Measurements from ENCODE around the gene MIOX. TPM values are rescaled to one million over a fixed set of nuclear protein-coding genes. Genes with fewer than 3 reads are reported as not detected.
A peak's percentile ranks its signal among the peaks of the same experiment; 100 is the strongest.

MIOX gene
- total RNA-seq, 1 experiment from 2014 or later, result 0.39 TPM

DNA sequence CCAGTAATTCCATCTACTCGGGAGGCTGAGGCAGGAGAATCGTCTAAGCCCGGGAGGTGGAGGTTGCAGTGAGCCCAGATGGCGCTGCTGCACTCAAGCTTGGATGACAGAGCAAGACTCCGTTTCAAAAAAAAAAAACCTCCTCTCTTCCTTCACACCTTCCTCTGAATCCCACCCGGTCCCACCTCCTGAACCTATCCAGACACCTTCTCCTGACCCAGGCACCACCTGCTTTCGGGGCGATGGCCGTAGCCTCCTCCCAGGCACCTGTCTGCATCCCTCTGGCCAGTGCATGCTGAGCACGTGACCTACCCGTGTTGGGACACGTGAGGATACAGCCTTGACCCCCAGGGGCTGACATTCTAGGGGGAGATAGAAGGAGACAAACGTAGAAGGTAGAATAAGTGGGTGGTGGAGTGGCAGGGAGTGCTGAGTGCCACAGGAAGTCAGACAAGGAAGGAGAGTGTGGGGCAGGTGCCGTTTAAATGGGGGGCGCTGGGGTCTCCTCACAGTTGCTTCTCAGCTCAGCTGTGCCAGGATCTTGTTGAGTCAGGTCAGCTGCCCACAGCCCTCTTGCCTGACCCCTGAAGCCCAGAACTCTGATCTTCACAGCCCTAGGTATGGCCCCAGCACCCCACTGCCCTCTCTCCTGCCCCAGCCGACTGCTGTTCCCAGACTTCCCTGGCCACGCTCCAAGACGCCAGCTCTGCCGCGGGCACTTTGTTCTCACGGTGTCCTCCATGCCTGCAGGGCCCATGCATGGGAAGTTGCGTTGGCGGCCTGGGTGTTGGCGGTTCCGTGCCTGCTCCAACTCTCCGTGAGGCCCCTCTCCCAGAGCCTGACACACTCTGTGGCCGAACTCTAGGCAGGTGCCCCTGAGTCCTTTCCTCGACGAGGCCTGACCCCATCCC, 1.2 kb upstream of the MIOX start (continued):
- TF ChIP-seq, protein P1, sequence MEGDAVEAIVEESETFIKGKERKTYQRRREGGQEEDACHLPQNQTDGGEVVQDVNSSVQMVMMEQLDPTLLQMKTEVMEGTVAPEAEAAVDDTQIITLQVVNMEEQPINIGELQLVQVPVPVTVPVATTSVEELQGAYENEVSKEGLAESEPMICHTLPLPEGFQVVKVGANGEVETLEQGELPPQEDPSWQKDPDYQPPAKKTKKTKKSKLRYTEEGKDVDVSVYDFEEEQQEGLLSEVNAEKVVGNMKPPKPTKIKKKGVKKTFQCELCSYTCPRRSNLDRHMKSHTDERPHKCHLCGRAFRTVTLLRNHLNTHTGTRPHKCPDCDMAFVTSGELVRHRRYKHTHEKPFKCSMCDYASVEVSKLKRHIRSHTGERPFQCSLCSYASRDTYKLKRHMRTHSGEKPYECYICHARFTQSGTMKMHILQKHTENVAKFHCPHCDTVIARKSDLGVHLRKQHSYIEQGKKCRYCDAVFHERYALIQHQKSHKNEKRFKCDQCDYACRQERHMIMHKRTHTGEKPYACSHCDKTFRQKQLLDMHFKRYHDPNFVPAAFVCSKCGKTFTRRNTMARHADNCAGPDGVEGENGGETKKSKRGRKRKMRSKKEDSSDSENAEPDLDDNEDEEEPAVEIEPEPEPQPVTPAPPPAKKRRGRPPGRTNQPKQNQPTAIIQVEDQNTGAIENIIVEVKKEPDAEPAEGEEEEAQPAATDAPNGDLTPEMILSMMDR (IDR thresholded peaks at IDR 0.05 in 2 of 3, conservative IDR thresholded peaks at IDR 0.05 in 1 of 3; ENCODE audit: borderline replicate concordance in 1 of 3, insufficient read depth in 1 of 3, low read depth in 2 of 3, low read length in 2 of 3), result 0 out of 6 replicates have a peak, but pooled peaks of 1 of the 3 experiments have one; percentile 6

DNA sequence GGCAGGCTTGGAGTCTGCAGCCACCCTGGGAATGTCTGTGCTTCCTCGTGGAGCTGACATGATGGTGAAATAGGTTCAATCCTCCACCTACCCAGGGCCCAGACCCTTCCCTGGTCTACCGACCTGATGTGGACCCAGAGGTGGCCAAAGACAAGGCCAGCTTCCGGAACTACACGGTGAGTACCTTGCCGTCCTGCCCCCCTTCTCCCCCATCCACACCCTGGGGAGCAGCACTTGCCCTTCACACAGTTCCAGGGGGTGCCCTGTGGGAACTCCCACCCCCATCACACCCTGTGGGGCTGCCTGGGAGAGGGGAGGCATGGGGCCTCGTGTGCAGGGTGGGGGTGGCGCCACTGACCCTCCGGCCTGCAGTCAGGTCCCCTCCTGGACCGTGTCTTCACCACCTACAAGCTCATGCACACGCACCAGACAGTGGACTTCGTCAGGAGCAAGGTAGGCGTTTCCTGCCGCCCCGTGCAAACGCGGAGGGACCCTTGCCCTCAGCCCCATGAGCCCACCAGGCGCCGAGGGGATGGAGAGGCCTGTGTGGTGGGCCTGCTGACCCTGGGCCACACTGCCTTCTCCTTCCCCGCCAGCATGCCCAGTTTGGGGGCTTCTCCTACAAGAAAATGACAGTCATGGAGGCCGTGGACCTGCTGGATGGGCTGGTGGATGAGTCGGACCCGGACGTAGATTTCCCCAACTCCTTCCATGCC, 789 bp downstream of the MIOX start:
- H3K9me2 ChIP-seq (ENCODE audit: insufficient read depth), result no peaks in the 10 kb centered on the region
- DNase-seq (ENCODE audit: low read depth, low spot score), result no peak
- no peak for ATAC-seq
- no peaks in the 10 kb centered on the region for H3K27me3 ChIP-seq (ENCODE audit: insufficient read depth, low read length)
- intact Hi-C loops (cut with micrococcal nuclease), result no loop called here
- H3K36me3 ChIP-seq (ENCODE audit: control insufficient read depth in 1 of 2, insufficient read depth in 2 of 2, low read length in 2 of 2), result no peaks in the 10 kb centered on the region
- H2AFZ ChIP-seq (ENCODE audit: low read depth, low read length, poor library complexity, severe bottlenecking), result no peak overlapping the region
- no peak overlapping the region for H3K9ac ChIP-seq (ENCODE audit: low read length)
- H3K4me1 ChIP-seq (ENCODE audit: control insufficient read depth in 1 of 2, insufficient read depth in 2 of 2, low read length in 2 of 2), result peaks cover 6 to 19% of the 10 kb centered on the region in 2 experiments; a peak in 3 of 4 replicates
- BruUV-seq (replicated peaks), result no TSS peak
- no peak overlapping the region; the same call in 1 of the 2 replicates for H3K27ac ChIP-seq (ENCODE audit: low read depth, low read length)
- no peaks in the 10 kb centered on the region for H3K79me2 ChIP-seq (ENCODE audit: insufficient read depth, low read length)
- ChIA-PET RAD21 (ENCODE audit: low non-redundant PET in 1 of 2, low total read pairs in 2 of 2, uncharacterized antibody in 2 of 2, unreplicated experiment in 2 of 2) (no interaction called here), CTCF (interaction anchor here (0.9 kb wide), 1 partner anchor 11 kb away, joined by 3 read pairs; no protein-coding TSS in a partner anchor), POLR2A (no interaction called here)
- no peaks in the 10 kb centered on the region for H4K20me1 ChIP-seq (ENCODE audit: insufficient read depth)
- H3K4me3 ChIP-seq (replicated peaks in 1 of 2; ENCODE audit: low read depth in 1 of 2, low read length in 2 of 2), result no peak overlapping the region
- no peaks in the 10 kb centered on the region for H3K9me3 ChIP-seq (ENCODE audit: control insufficient read depth in 1 of 2, insufficient read depth in 1 of 2, low read depth in 1 of 2, low read length in 2 of 2)
- no peak overlapping the region for H3K4me2 ChIP-seq (ENCODE audit: low read length)
- TF ChIP-seq, protein P2, sequence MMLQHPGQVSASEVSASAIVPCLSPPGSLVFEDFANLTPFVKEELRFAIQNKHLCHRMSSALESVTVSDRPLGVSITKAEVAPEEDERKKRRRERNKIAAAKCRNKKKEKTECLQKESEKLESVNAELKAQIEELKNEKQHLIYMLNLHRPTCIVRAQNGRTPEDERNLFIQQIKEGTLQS (IDR thresholded peaks at IDR 0.05), result no peak
- TF ChIP-seq TCF7L2 (IDR thresholded peaks at IDR 0.05; ENCODE audit: borderline replicate concordance, extremely low read depth, insufficient read depth, insufficient read length) (no peak), ZFX (IDR thresholded peaks at IDR 0.05) (no peak), SRF (IDR thresholded peaks at IDR 0.05; ENCODE audit: low read depth) (no peak), SIN3A (IDR thresholded peaks at IDR 0.05; ENCODE audit: low read depth) (no peak), POLR2A (IDR thresholded peaks at IDR 0.05; ENCODE audit: borderline replicate concordance, extremely low read depth, insufficient read depth, insufficient read length) (no peak), JUND (IDR thresholded peaks at IDR 0.05) (no peak), YY1 (IDR thresholded peaks at IDR 0.05; ENCODE audit: extremely low read depth, insufficient replicate concordance, low read depth, low read length) (no peak), SP1 (IDR thresholded peaks at IDR 0.05; ENCODE audit: low read depth) (no peak), EZH2phosphoT487 (IDR thresholded peaks at IDR 0.05; ENCODE audit: borderline replicate concordance) (no peak), CBX3 (IDR thresholded peaks at IDR 0.05; ENCODE audit: low read depth) (no peak), ZNF274 (IDR thresholded peaks at IDR 0.05; ENCODE audit: low read depth, low read length) (no peak)
- TF ChIP-seq, protein P3, sequence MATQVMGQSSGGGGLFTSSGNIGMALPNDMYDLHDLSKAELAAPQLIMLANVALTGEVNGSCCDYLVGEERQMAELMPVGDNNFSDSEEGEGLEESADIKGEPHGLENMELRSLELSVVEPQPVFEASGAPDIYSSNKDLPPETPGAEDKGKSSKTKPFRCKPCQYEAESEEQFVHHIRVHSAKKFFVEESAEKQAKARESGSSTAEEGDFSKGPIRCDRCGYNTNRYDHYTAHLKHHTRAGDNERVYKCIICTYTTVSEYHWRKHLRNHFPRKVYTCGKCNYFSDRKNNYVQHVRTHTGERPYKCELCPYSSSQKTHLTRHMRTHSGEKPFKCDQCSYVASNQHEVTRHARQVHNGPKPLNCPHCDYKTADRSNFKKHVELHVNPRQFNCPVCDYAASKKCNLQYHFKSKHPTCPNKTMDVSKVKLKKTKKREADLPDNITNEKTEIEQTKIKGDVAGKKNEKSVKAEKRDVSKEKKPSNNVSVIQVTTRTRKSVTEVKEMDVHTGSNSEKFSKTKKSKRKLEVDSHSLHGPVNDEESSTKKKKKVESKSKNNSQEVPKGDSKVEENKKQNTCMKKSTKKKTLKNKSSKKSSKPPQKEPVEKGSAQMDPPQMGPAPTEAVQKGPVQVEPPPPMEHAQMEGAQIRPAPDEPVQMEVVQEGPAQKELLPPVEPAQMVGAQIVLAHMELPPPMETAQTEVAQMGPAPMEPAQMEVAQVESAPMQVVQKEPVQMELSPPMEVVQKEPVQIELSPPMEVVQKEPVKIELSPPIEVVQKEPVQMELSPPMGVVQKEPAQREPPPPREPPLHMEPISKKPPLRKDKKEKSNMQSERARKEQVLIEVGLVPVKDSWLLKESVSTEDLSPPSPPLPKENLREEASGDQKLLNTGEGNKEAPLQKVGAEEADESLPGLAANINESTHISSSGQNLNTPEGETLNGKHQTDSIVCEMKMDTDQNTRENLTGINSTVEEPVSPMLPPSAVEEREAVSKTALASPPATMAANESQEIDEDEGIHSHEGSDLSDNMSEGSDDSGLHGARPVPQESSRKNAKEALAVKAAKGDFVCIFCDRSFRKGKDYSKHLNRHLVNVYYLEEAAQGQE (IDR thresholded peaks at IDR 0.05; ENCODE audit: low read depth), result no peak
